ENCODE data around the gene CFAP210. TPM values are rescaled to one million over a fixed set of nuclear protein-coding genes. Genes with fewer than 3 reads are reported as not detected.
A peak's percentile ranks its signal among the peaks of the same experiment; 100 is the strongest.

The CFAP210 gene
- not detected for total RNA-seq
- polyA plus RNA-seq, result under 1 TPM in 1 of 2 donors, not detected in 1; 0.11 TPM
- long read RNA-seq, donor 1, result 0 reads
- long read RNA-seq, donor 2, partial matches to known transcripts, result 0 of 1 reads
- long read RNA-seq, donor 2, other reads (novel, unspliced or antisense), result 1 of 1 reads
- long read RNA-seq, donor 3, partial matches to known transcripts, result 0 of 1 reads
- long read RNA-seq, donor 3, other reads (novel, unspliced or antisense), result 1 of 1 reads

- intact Hi-C loops (cut with DNase I), result loop anchor here in 3 of 10 donors (5.0 to 10.0 kb wide), 3 partner anchors 43 to 110 kb away; partner anchors contain the start of genes PPIG (in 2 of the 3) and SSB (in 1 of the 3)
- Histone ChIP-seq H3K27me3 (no peaks in the 10 kb centered on the region), H3K4me3 (peak within 1 kb of the TSS; percentile 57 to 96 (median 76)), H3K36me3 (peaks cover 0 to 16% (median 0%) of the 10 kb centered on the region in 9 donors), H3K4me1 (peaks cover 0 to 16% (median 5%) of the 10 kb centered on the region in 12 donors), H3K27ac (peak within 1 kb of the TSS in 11 of 12 donors; percentile 67 to 93 (median 83)), H3K9me3 (peaks cover 0 to 23% (median 1%) of the 10 kb centered on the region in 12 donors)
- peak; percentile 98 to 100 (median 99) for DNase-seq
- peak; percentile 99 to 100 (median 100) for ATAC-seq
- TF ChIP-seq CTCF (IDR thresholded peaks at IDR 0.05) (no peak), POLR2A (IDR thresholded peaks at IDR 0.05) (peak in 1 of 2 donors; percentile 87)
- 0 to 1% (median 0%) methylated on average over 29 to 63 of the region's 63 CpGs for WGBS, 4 donors
These were observed at the start of gene CFAP210, which contains the start of gene PHOSPHO2 for GRCh38 chr2:169694113-169694893. TSS of gene CFAP210 (minus strand) at chr2:169694405. CDS start at chr2:169694327, 78 bp downstream. TSS of gene PHOSPHO2 (plus strand) at chr2:169694469. CDS start at chr2:169700972, 6,503 bp downstream.

- WGBS, 4 donors, result 64 to 81% (median 76%) methylated on average over 4 of the region's 4 CpGs
- intact Hi-C loops (cut with DNase I), result no loop called here
These were observed 49.3 kb upstream of the CFAP210 start for GRCh38 chr2:169743549-169743948.

GRCh38 chr2:169739351-169739750 is 45.1 kb upstream of the CFAP210 start:
- no peak for DNase-seq
- Histone ChIP-seq H3K9me3 (no peaks in the 10 kb centered on the region), H3K27me3 (no peaks in the 10 kb centered on the region), H3K4me3 (no peak overlapping the region), H3K27ac (no peak overlapping the region), H3K36me3 (peaks cover 0 to 7% (median 0%) of the 10 kb centered on the region in 9 donors), H3K4me1 (peaks cover 0 to 7% (median 4%) of the 10 kb centered on the region in 12 donors)
- TF ChIP-seq POLR2A (IDR thresholded peaks at IDR 0.05), result no peak
- TF ChIP-seq CTCF (IDR thresholded peaks at IDR 0.05), result no peak
- intact Hi-C loops (cut with DNase I), result loop anchor here in 1 of 10 donors (5.0 kb wide), 1 partner anchor 47 kb away; the partner anchor contains the start of genes CFAP210 and PHOSPHO2
- no peak for ATAC-seq
- WGBS, 4 donors, result 85 to 95% (median 87%) methylated on average over 1 of the region's 1 CpG

More at GRCh38 chr2:169743549-169743948, 49.3 kb upstream of the CFAP210 start:
- H3K27ac ChIP-seq, result peak overlapping the region in 1 of 12 donors; percentile 3
- H3K36me3 ChIP-seq, result peaks cover 0 to 10% (median 0%) of the 10 kb centered on the region in 9 donors
- no peak overlapping the region for H3K4me3 ChIP-seq
- H3K27me3 ChIP-seq, result no peaks in the 10 kb centered on the region
- DNase-seq, result no peak
- H3K4me1 ChIP-seq, result no peaks in the 10 kb centered on the region
- no peak for TF ChIP-seq CTCF (IDR thresholded peaks at IDR 0.05)
- TF ChIP-seq POLR2A (IDR thresholded peaks at IDR 0.05), result no peak
- no peak for ATAC-seq
- H3K9me3 ChIP-seq, result no peaks in the 10 kb centered on the region

Measured in heart left ventricle (tissue), 16 donors.